SK-N-MC (cell line): ENCODE measurements around the gene CASTOR1.

Experiments
- DNase-seq: peaks from one replicate; pipeline ENCODE4 v3.0.0-alpha.2; 2011; ENCODE audit warnings: low read depth, low spot score
- H3K27ac ChIP-seq: fragments of 200-600 bp; sonication (generic); 2 replicates; pipeline ENCODE4 v1.5.1; 2016; ENCODE audit warnings: mixed run types
- H3K36me3 ChIP-seq: fragments of 200-600 bp; sonication (generic); 2 replicates; pipeline ENCODE4 v1.6.1; 2017; ENCODE audit warnings: antibody characterized with exemption, low read length, mixed read lengths; ENCODE audit not compliant: insufficient read depth
- H3K4me3 ChIP-seq: fragments of 200-600 bp; sonication (generic); 2 replicates; pipeline ENCODE4 v1.5.1; 2016
- H3K9ac ChIP-seq: fragments of 200-600 bp; sonication (generic); 2 replicates; pipeline ENCODE4 v1.8.0; 2017; ENCODE audit warnings: mixed run types, mixed read lengths; ENCODE audit not compliant: insufficient read length
- H3K9me3 ChIP-seq: fragments of 200-600 bp; sonication (generic); 2 replicates; pipeline ENCODE4 v1.6.1; 2017; ENCODE audit warnings: low read depth, mild to moderate bottlenecking, antibody characterized with exemption, low read length, moderate library complexity, mixed read lengths
- EZH2 ChIP-seq: fragments of 200-600 bp; sonication (generic); IDR thresholded peaks from one replicate; pipeline ENCODE4 v1.6.1; 2017; ENCODE audit warnings: antibody characterized with exemption
- FOXP2 ChIP-seq: optimal IDR thresholded peaks from 2 replicates; pipeline ENCODE3; 2011; ENCODE audit warnings: mild to moderate bottlenecking, moderate library complexity; ENCODE audit not compliant: insufficient read depth; ENCODE audit errors: extremely low read length, control extremely low read depth
- POLR2AphosphoS5 ChIP-seq: IDR thresholded peaks from 2 replicates; pipeline ENCODE4 v1.6.1; 2012; ENCODE audit warnings: mild to moderate bottlenecking, low read depth, low read length, borderline replicate concordance

The CASTOR1 gene

GRCh38 chr22:30284172-30284571, 5.1 kb downstream of the CASTOR1 start:
- Histone ChIP-seq H3K4me3 (no peak overlapping the region), H3K9me3 (no peaks in the 10 kb centered on the region), H3K36me3 (no peaks in the 10 kb centered on the region), H3K27ac (no peak overlapping the region), H3K9ac (no peak overlapping the region)
- DNase-seq = no peak
- no peak for TF ChIP-seq FOXP2
- TF ChIP-seq EZH2 = no peak
- no peak for TF ChIP-seq POLR2AphosphoS5

- H3K27ac ChIP-seq = no peak overlapping the region
- H3K4me3 ChIP-seq = no peak overlapping the region
- H3K9me3 ChIP-seq = no peaks in the 10 kb centered on the region
- TF ChIP-seq POLR2AphosphoS5 (no peak), EZH2 (no peak)
- no peak for DNase-seq
- H3K9ac ChIP-seq = no peak overlapping the region
- H3K36me3 ChIP-seq = no peaks in the 10 kb centered on the region
These were observed 6.0 kb downstream of the CASTOR1 start for GRCh38 chr22:30283342-30283741.

GRCh38 chr22:30282616-30283046, 6.7 kb downstream of the CASTOR1 start:
- Histone ChIP-seq H3K9me3 (no peaks in the 10 kb centered on the region), H3K9ac (no peak overlapping the region), H3K36me3 (no peaks in the 10 kb centered on the region), H3K4me3 (no peak overlapping the region), H3K27ac (no peak overlapping the region)
- TF ChIP-seq EZH2 (no peak), POLR2AphosphoS5 (no peak), FOXP2 (no peak)
- no peak for DNase-seq

DNA sequence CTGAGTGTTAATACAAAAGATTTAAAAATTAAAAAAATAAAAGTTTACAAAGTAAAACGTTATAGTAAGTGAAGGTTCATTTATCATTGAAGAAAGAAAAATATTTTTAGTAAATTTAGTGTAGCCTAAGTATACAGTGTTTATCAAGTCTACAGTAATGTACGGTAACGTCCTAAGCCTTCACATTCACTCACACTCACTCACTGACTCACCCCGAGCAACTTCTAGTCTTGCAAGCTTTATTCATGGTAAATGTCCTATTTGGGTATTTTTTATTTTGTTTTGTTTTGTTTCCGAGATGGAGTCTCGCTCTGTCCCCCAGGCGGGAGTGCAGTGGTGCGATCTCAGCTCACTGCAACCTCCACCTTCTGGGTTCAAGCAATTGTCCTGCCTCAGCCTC, 8.8 kb downstream of the CASTOR1 start:
- H3K36me3 ChIP-seq = no peaks in the 10 kb centered on the region
- no peak for DNase-seq
- H3K4me3 ChIP-seq = no peak overlapping the region
- H3K27ac ChIP-seq = no peak overlapping the region
- TF ChIP-seq POLR2AphosphoS5 (no peak), EZH2 (no peak), FOXP2 (no peak)
- no peaks in the 10 kb centered on the region for H3K9me3 ChIP-seq
- H3K9ac ChIP-seq = no peak overlapping the region

GRCh38 chr22:30279932-30280331, 9.4 kb downstream of the CASTOR1 start:
- Histone ChIP-seq H3K27ac (no peak overlapping the region), H3K9me3 (no peaks in the 10 kb centered on the region), H3K36me3 (no peaks in the 10 kb centered on the region), H3K4me3 (no peak overlapping the region), H3K9ac (no peak overlapping the region)
- DNase-seq = no peak
- TF ChIP-seq EZH2 = no peak
- TF ChIP-seq FOXP2 = no peak
- TF ChIP-seq POLR2AphosphoS5 = no peak

DNA sequence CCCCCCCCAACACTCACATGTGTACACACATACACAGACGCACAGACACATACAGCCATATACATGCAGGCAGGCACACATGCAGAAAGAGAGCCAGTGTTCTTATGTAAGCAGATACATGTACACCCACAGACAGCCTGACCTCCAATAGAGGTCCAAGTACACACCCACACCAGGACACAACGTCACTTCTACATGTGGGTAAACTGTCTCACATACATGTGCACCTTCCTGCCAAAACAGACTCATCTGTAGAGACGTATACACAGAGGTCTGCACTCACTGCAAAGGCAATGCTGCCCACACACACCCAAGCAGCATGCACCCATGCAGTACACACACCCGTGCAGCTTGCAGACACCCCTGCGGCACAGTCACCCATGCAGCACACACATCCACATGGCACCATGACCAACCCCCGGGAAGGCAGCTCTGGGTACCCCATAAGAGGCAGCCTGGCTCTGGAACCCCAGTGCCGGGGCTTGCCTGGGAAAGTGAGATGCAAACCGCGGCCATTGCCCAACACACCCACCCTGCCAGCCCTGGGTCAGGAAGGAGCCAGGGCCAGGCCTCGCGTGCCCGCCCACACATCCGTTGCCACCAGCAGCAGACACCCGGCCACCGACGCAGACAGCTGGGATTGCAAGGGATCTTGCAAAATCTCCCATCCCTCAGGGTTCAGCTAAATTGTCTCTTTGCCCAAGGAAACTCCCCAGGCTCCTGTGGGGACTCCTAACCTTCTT, 10.1 kb downstream of the CASTOR1 start:
- no peaks in the 10 kb centered on the region for H3K36me3 ChIP-seq
- no peak for DNase-seq
- no peak overlapping the region for H3K4me3 ChIP-seq
- H3K27ac ChIP-seq = no peak overlapping the region
- TF ChIP-seq EZH2 = no peak
- no peak for TF ChIP-seq FOXP2
- no peak for TF ChIP-seq POLR2AphosphoS5
- H3K9me3 ChIP-seq = no peaks in the 10 kb centered on the region
- no peak overlapping the region for H3K9ac ChIP-seq

DNA sequence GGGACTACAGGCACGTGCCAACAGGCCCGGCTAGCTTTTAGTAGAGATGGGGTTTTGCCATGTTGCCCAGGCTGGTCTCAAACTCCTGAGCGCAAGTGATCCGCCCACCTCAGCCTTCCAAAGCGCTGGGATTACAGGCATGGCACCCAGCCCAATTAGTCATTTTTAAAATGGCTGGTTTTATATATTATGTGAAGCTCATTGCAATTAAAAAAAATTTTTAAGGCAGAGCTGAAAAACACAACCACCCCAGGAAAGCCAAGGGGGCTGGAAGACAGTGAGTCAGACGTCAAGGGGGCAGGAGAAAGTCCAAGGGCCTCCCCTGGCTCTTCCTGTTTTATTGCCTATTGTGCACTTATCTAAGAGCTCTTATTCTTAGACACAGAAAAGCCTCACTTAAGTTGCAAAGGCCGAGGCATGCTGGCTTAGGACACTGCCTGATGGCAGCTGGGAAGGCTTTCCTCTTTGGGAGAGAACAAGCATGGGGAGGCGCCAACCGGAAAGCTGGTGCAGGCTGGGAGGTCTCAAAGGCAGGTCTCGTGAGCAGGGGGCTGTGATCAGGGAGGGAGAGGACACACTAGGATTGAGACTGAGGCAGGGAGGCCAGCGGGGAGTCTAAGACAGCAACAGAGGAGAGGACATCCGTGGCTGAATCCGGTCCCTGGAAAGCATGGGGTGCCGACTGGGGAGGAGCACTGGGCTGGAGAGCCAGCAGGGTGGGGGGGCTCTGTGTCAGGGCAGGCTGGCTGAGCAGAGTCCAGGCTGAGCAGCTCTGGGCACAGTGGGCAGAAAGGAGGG, 11.6 kb downstream of the CASTOR1 start:
- TF ChIP-seq POLR2AphosphoS5 = no peak
- Histone ChIP-seq H3K4me3 (no peak overlapping the region), H3K9ac (no peak overlapping the region), H3K9me3 (no peaks in the 10 kb centered on the region), H3K27ac (no peak overlapping the region), H3K36me3 (no peaks in the 10 kb centered on the region)
- DNase-seq = no peak

DNA sequence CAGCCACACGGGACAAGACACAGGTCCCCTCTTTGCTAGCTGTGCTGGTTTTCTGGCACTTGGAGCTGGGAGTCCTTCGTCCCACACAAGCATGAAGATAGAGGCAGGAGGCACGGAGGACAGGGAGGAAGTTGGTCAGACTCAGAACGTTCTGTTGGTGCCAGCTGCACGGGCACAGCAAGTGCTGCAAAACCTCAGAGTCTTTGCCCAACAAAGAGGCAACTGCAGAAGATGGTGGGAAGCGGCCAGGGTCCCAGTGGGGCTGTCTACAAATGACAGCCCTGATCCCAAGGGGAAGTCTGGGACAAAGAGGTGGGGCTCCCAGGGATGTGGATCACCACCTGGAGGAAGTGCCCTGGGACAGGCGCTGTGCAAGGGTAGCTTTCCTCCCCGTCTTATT, 13.3 kb downstream of the CASTOR1 start:
- H3K9me3 ChIP-seq = no peaks in the 10 kb centered on the region
- H3K36me3 ChIP-seq = no peaks in the 10 kb centered on the region
- no peak overlapping the region for H3K9ac ChIP-seq
- no peak for DNase-seq
- no peak overlapping the region for H3K4me3 ChIP-seq
- TF ChIP-seq FOXP2 = no peak
- no peak for TF ChIP-seq POLR2AphosphoS5
- no peak for TF ChIP-seq EZH2
- no peak overlapping the region for H3K27ac ChIP-seq
